ENCODE measurements around the gene ACSS3.

The ACSS3 gene

GRCh38 chr12:81229759-81230158 lies 151.9 kb downstream of the ACSS3 start:
- no peak for DNase-seq

DNA sequence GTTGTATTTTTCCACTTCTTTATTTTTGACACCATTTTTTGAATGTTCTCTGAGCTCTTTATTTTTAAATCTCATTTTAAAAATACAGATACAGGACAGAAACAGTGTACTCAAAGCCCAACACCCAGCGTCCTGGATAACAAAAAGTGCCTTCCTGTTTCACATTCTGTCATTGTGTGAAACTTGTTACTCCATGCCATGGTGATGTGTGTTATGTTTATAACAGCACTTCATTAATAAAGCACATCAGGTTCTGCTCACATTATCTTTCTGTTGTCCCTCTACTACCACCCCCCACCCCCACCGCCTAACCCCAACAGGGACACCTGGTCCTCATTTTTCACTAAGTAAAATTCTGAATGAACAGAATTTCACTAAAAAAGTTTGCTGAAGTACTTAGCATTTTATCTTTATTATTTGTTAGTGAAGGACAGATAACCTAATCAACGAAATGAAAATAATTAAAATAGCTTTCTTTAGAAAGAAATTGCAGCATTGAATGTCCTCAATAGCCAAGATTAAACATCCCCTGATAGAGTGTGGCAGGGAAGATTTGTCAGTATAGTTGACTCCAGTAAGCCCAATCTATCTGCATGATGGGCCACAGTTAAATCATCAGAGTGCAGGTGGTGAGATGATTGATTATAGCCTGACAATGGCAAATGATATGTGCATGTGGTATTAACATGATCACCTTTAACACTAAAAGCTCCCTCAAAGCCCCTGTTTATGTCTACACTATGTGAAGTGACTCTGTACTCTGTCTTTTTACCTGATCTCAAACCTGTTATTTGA lies 153.9 kb downstream of the ACSS3 start:
- DNase-seq = no peak

- DNase-seq = no peak
Observed at GRCh38 chr12:81245458-81245857, 167.6 kb downstream of the ACSS3 start.

DNA sequence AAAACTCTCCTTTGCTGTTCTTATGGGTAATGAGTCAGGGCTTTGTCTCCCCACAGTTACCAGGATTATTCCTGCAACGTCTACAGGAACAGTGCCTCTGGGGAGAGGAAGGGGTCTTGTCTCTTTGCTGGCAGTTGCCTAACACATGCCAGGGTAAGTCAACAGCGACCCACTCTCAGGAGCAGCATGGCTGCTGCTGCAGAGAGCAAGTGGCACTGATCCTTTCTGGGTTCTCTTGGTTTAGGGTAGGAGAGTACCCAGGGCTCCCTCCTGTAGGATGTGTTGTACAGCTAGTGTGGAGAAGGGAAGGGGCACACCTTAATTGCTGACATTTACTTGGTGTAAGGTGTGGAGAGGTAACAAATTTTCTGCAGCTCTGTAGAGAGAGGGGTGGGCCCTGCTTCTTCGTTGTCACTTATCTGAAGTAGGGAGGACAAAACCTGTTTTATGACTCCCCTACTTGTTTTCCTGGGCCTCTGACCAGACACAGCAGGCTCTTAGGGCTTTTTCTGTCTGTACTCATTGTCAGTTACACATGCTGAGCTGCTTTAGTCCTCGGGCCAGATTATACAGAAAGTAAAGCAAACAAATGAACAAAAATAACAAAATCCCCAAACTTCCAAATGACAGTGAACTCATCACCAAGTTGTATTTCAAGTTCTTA lies 168.2 kb downstream of the ACSS3 start:
- no peak for DNase-seq

GRCh38 chr12:81249976-81250375 lies 172.1 kb downstream of the ACSS3 start:
- no peak for DNase-seq

DNA sequence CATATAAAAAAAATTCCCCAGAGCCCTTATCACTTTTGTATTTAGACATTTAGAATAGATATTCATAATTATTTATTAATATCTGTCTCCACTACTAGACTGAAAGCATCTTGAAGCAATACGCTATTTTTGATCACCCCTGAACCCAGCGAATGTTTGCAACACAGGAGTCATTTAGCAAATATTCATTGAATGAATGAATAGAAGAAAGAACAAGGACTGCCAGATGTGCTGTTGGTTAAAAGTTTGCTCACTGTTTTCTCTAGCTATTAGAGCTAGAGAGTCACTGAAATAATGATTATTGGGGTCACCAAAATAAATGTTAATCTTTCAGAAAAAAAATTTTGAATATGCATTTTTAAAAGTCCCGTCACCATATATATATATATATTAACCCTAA lies 174.3 kb downstream of the ACSS3 start:
- no peak for DNase-seq

- DNase-seq = no peak
Observed at GRCh38 chr12:81253360-81253759, 175.5 kb downstream of the ACSS3 start.

DNA sequence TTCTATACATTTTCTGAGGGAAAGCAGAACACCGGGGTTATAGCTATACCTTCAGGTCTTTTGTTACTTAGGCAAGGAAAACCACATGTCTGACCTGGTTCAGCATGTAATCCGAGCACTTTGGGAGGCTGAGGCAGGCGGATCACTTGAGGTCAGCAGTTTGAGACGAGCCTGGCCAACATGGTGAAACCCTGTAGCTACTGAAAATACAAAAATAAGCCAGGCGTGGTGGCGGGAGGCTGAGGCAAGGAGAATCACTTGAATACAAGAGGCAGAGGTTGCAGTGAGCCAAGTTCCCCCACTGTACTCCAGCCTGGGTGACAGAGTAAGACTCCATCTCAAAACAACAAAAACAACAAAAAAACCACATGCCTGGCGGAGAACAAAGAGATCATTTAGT lies 177.6 kb downstream of the ACSS3 start:
- DNase-seq = no peak

GRCh38 chr12:81255947-81256346 lies 178.1 kb downstream of the ACSS3 start:
- DNase-seq = no peak

DNA sequence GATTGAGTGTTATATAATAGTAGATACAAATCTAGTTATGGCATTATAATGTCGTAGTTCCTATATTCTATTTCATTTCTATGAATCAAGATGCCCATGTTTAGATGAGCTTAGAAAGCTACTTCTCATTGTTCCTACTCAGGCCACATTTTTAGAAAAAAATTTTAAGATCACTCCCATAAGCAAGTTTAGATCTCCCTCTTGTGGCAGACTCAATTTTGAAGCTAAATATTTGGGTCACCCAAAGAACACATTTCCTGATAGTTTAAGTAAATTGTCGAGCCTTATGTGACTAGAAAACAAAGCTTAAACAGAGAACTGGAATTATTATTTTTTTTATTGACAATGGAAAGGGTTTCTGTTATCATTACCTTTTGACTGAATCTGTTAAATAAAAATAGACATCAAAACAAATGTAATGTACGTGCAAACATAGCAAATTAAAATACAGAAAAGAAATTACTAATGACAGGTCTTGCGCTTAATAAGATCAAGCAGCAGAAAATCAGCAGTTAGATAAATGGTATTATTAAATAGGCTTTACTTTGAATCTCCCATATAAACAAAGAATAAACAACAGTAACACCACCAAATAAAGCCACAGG lies 180.2 kb downstream of the ACSS3 start:
- peak; percentile 4 for DNase-seq

GRCh38 chr12:81259360-81259759 lies 181.5 kb downstream of the ACSS3 start:
- no peak for DNase-seq

DNA sequence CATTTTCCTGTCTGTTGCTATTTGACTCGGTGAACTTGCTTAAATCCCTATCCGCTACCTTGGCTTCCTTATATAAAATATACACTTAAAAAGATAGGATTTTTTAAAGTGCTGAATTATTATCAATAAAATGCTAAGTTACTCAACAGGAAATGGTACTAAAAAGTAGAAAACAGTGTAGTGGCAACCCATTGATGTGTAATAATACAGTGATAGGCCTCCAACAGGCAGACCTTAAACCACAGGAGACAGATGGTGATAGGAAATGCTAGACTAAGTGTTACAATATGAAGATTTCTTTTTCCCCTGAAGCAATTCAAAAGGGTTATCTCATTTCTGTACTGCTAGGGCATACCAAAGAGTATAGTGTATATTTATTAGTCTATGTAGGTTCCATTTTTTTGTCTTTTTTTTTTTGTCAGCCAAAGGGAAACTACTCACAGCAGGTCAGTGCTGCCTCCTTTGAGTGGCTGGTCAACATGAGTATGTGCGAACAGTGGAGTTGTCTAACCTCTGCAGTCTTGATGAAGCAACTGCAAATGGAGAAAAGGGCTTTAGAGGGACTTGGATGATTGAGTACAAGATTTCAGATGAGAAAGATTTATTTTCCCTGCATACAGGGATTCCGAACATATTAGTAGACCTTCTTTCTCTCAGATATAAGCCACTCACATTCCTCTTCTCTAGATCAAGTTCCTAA lies 183.8 kb downstream of the ACSS3 start:
- DNase-seq = no peak

DNA sequence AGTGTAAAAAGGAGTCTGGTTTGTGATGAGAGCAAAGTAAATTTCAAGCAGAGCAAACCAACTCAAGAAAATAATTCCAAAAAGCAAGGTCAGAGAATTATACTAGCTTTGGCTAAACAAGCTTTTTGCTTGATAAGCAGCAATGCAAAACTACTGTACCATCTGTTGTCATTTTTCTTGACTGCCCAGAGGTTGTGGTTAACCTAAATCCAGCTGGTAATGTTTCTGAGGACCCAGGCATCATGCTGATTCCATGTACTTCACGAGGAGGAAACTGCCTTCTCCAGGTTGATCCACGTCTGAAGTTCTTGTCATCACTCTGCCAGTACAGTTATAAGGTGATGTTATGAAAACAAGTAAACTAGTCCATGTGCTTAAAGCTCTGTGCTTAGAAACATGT lies 185.2 kb downstream of the ACSS3 start:
- no peak for DNase-seq

GRCh38 chr12:81270385-81270784 lies 192.5 kb downstream of the ACSS3 start:
- no peak for DNase-seq

DNA sequence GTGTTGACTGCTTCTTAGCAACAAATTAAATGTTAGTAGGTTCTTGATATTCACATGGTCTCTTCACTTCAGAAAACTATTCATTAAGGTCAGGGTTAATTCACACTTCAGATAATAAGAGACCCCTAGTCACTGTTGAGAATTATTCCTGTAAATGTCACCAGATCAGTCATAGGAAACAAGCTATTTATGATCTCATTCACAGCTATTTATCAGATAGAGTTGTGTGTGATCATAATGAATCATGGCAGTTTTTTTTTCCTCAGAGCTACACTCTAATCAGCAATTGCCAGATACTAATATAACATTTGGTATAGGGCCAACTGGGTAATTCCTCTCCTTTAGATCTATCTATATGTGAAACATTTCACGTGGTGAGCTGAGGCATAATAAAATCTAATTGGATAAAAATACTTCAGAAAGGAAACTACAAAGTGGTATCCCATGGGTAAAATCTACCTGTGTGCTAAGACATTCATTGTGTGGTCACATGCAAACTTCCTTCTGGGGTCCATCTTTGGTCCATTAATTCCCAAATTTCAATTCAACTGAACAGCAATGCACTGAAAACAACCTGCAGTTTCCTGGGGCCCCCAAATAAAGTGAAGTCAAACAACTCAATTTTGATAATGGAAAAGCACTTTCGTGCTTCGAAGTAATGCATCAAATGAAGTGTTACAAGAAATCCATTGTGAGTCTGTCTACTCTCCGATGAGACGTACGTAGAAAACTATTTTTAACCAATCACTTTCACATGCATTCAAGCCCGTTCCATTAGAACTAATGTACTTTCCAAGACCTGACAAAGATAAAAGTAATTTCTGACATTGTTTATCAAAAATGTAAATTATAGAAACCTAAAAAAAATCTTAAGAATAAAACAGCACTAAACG lies 197.0 kb downstream of the ACSS3 start:
- DNase-seq = no peak

- DNase-seq = no peak
Observed at GRCh38 chr12:81284137-81284536, 206.3 kb downstream of the ACSS3 start.

- no peak for DNase-seq
Observed at GRCh38 chr12:81288651-81289050, 210.8 kb downstream of the ACSS3 start.

DNA sequence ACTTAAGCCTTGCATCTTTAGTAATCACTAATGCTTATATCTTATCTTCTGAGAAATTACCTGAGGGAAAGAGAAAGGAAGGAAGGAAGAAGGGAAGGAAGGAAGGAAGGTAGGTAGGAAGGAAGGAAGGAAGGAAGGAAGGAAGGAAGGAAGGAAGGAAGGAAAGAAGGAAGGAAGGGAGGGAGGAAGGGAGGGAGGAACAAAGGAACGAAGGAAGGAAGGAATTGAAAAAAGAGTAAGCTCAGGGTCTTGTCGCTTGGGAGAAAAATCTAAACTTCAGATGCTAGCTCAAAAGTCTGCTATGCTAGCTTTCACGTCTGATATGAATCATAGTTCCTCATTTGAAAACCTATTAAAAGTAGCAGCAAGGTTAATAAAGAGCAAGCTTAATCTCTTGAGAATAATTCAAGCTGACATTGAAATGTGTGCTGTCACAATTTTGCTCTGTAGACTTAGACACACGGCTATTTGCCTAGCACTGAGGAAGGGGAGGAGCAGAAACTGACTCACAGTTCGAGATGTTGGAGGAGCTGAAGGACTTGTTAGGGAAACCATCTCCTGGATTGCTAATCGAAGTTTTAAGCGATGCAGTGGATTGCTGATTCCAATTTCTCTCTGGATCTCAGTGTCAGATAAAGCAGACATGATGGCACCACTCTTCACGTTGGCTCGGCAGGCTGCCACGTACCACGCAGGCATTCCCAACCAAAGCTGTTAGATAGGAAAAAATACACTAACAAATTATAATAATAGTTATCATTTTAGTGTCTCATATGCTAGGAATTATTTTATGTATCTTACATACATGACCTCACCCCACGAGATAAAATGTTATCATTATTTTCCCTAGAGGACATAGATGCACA lies 216.7 kb downstream of the ACSS3 start:
- no peak for DNase-seq

- no peak for DNase-seq
Observed at GRCh38 chr12:81295251-81295650, 217.4 kb downstream of the ACSS3 start.

DNA sequence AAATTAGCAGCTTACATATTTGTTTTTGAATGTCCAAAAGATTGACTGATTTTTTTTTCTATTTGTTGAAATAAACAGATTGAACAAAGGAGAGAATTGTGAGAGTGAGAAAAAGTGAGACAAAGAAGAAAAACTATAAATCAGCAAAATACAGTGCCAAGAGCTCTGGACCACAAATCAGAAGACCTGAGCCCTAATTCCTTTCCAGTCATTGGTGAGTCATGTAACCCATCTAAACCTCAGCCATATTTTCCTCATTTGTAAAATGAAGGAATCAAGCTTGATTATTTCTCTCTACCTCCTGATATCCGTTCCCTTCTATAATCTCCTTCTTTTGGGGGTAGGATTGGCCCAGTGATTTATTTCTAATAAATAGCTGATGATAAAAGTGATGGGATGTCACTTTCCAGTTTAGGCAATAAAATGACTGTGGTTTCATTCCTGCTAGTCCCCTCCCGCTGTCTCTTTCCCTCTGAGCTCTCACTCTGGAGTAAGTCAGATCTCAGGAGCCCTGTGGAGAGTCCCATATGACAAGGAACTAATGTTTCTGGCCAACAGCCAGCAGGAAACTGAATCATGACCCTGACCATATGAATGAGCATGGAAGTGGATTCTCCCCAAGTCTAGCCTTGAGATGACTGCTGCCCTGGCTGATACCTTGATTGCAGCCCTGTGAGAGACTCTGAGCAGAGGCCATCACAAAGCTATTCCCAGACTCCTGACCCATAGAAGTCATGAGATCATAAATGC lies 218.9 kb downstream of the ACSS3 start:
- no peak for DNase-seq

GRCh38 chr12:81297601-81298000 lies 219.7 kb downstream of the ACSS3 start:
- DNase-seq = no peak
